ENCODE measurements around the gene UNK. TPM values are rescaled to one million over a fixed set of nuclear protein-coding genes. Genes with fewer than 3 reads are reported as not detected.
"Not testable (repeated sequence)": the region's sequence is repeated elsewhere in the genome, so short reads cannot be mapped to it uniquely, and the experiment has no call there.

Gene UNK
- total and polyA plus RNA-seq, 2 donors (not counting 3 experiments of a cell fraction or from before 2014, with no cell fraction given) = 18.0 to 23.2 TPM

GRCh38 chr17:75850928-75851692, 66.5 kb downstream of the UNK start:
- CTCF ChIA-PET = interaction anchor here (0.6 kb wide), 1 partner anchor 12 kb away, joined by 3 read pairs; no protein-coding TSS in a partner anchor
- Histone ChIP-seq H4K20me1 (replicated peaks; ENCODE audit: control insufficient read depth, extremely low read depth, insufficient read depth, low read length) (no peaks in the 10 kb centered on the region), H3K9me1 (replicated peaks; ENCODE audit: control insufficient read depth, extremely low read depth, insufficient read depth, low read length) (no peaks in the 10 kb centered on the region), H3K4me1 (ENCODE audit: control insufficient read depth, extremely low read depth, insufficient read depth, low read length) (peaks cover 37% of the 10 kb centered on the region), H3K27me3 (ENCODE audit: control insufficient read depth in 2 of 2, insufficient read depth in 2 of 2, low read length in 2 of 2) (no peaks in the 10 kb centered on the region), H2AFZ (ENCODE audit: low read depth, low read length) (no peak overlapping the region), H3K4me2 (ENCODE audit: insufficient read depth, low read length) (no peak overlapping the region), H3K79me2 (ENCODE audit: control insufficient read depth, insufficient read depth, low read length) (peaks cover 13% of the 10 kb centered on the region), H3K9me3 (replicated peaks; ENCODE audit: control insufficient read depth, insufficient read depth, low read length) (no peaks in the 10 kb centered on the region), H3K9ac (replicated peaks; ENCODE audit: extremely low read depth, insufficient read depth, low read length) (no peak overlapping the region), H3K36me3 (ENCODE audit: control insufficient read depth in 2 of 2, extremely low read depth in 1 of 2, insufficient read depth in 2 of 2, low read length in 2 of 2) (peaks cover 3 to 37% of the 10 kb centered on the region in 2 experiments), H3K27ac (ENCODE audit: insufficient read depth, low read depth, low read length) (no peak overlapping the region), H3K4me3 (replicated peaks in 1 of 3; ENCODE audit: insufficient read depth in 1 of 3, low read depth in 1 of 3, low read length in 3 of 3) (no peak overlapping the region)
- dilution Hi-C loops (cut with MboI; ENCODE audit: extremely low pct_ligation_motif_present, low sequenced_read_pairs) = no loop called here
- TF ChIP-seq POLR2A (IDR thresholded peaks at IDR 0.05; ENCODE audit: low read depth, low read length) (no peak), MAX (IDR thresholded peaks at IDR 0.05; ENCODE audit: insufficient read depth, insufficient read length) (no peak), EZH2 (IDR thresholded peaks at IDR 0.05; ENCODE audit: borderline replicate concordance, low read depth, low read length, severe bottlenecking) (no peak), JUN (IDR thresholded peaks at IDR 0.05; ENCODE audit: borderline replicate concordance, insufficient read depth, insufficient read length, low read depth) (no peak), FOS (IDR thresholded peaks at IDR 0.05; ENCODE audit: borderline replicate concordance, insufficient read depth, low read length) (no peak), CTCF (IDR thresholded peaks at IDR 0.05; ENCODE audit: extremely low read depth in 1 of 2, insufficient read depth in 1 of 2, low read depth in 1 of 2, low read length in 2 of 2) (no peak), POLR2AphosphoS5 (IDR thresholded peaks at IDR 0.05; ENCODE audit: insufficient read depth, low read depth, low read length) (no peak), GATA2 (IDR thresholded peaks at IDR 0.05; ENCODE audit: insufficient read depth, insufficient read length, low read depth, low read length) (no peak), MYC (IDR thresholded peaks at IDR 0.05; ENCODE audit: low read depth, low read length) (no peak)
- intact Hi-C loops (cut with micrococcal nuclease) = no loop called here
- FAIRE-seq (no peak), DNase-seq (ENCODE audit: low read depth, low spot score) (no peak)
- no TSS peak for BruUV-seq (replicated peaks)
- POLR2A ChIA-PET = no interaction called here

- H4K20me1 ChIP-seq (replicated peaks; ENCODE audit: control insufficient read depth, extremely low read depth, insufficient read depth, low read length); H3K9ac ChIP-seq (replicated peaks; ENCODE audit: extremely low read depth, insufficient read depth, low read length); H3K9me1 ChIP-seq (replicated peaks; ENCODE audit: control insufficient read depth, extremely low read depth, insufficient read depth, low read length); H3K4me3 ChIP-seq (replicated peaks in 1 of 3; ENCODE audit: insufficient read depth in 1 of 3, low read depth in 1 of 3, low read length in 3 of 3); H3K27me3 ChIP-seq (ENCODE audit: control insufficient read depth in 2 of 2, insufficient read depth in 2 of 2, low read length in 2 of 2); POLR2A ChIA-PET; H3K27ac ChIP-seq (ENCODE audit: insufficient read depth, low read depth, low read length); BruUV-seq (replicated peaks); intact Hi-C loops (cut with micrococcal nuclease); FAIRE-seq; H3K9me3 ChIP-seq (replicated peaks; ENCODE audit: control insufficient read depth, insufficient read depth, low read length); dilution Hi-C loops (cut with MboI; ENCODE audit: extremely low pct_ligation_motif_present, low sequenced_read_pairs); H3K4me2 ChIP-seq (ENCODE audit: insufficient read depth, low read length); H2AFZ ChIP-seq (ENCODE audit: low read depth, low read length); DNase-seq (ENCODE audit: low read depth, low spot score): not testable (repeated sequence)
- CTCF ChIA-PET = interaction anchor here (0.6 kb wide), 1 partner anchor 13 kb away, joined by 3 read pairs; no protein-coding TSS in a partner anchor
- Histone ChIP-seq H3K4me1 (ENCODE audit: control insufficient read depth, extremely low read depth, insufficient read depth, low read length) (peaks cover 38% of the 10 kb centered on the region), H3K79me2 (ENCODE audit: control insufficient read depth, insufficient read depth, low read length) (peaks cover 13% of the 10 kb centered on the region), H3K36me3 (ENCODE audit: control insufficient read depth in 2 of 2, extremely low read depth in 1 of 2, insufficient read depth in 2 of 2, low read length in 2 of 2) (peaks cover 3 to 34% of the 10 kb centered on the region in 2 experiments)
Measured at GRCh38 chr17:75851693-75851991, 67.0 kb downstream of the UNK start.
